Suprapubic skin (tissue), 4 donors: ENCODE data around the gene MAPKAPK5.

ENCODE experiments used
- CTCF ChIP-seq, 2 donors: fragments of 200-600 bp in 1 of 2; fragments of 450-650 bp in 1 of 2; sonication (generic) in 1 of 2; IDR thresholded peaks; one replicate each; pipeline ENCODE4 v1.5.1; 2016 to 2019; ENCODE audit warnings: antibody characterized with exemption in 2 of 2, mild to moderate bottlenecking in 1 of 2, moderate library complexity in 1 of 2
- POLR2A ChIP-seq, 2 donors: fragments of 450-650 bp; IDR thresholded peaks; one replicate each; pipeline ENCODE4 v1.6.1; 2017; ENCODE audit warnings: antibody characterized with exemption in 2 of 2, mild to moderate bottlenecking in 2 of 2, moderate library complexity in 2 of 2
- POLR2AphosphoS5 ChIP-seq, 3 donors: sonication (generic); formaldehyde crosslinking; IDR thresholded peaks; one replicate each; pipeline ENCODE4 v1.6.1; 2017; ENCODE audit warnings: antibody characterized with exemption in 3 of 3

- TF ChIP-seq POLR2A (IDR thresholded peaks at IDR 0.05) = no peak
- no peak for TF ChIP-seq CTCF (IDR thresholded peaks at IDR 0.05)
- no peak for TF ChIP-seq POLR2AphosphoS5 (IDR thresholded peaks at IDR 0.05)
Measured at GRCh38 chr12:111842556-111843396, 748 bp downstream of the MAPKAPK5 start.
